IMR-90 (cell line): ENCODE results near the gene SEMA3G.

Experiments used
- TF ChIP-seq, protein P1 (sequence below): conservative IDR thresholded peaks from 2 replicates; pipeline ENCODE4 v1.5.1; 2012; ENCODE audit warnings: mild to moderate bottlenecking, low read depth, low read length, improper control_type of control experiment
- TF ChIP-seq, protein P2 (sequence below): fragments of 150-350 bp; IDR thresholded peaks from 2 replicates; pipeline ENCODE4 v1.6.1; 2017; ENCODE audit warnings: mild to moderate bottlenecking, antibody characterized with exemption, low read length, low read depth

DNA sequence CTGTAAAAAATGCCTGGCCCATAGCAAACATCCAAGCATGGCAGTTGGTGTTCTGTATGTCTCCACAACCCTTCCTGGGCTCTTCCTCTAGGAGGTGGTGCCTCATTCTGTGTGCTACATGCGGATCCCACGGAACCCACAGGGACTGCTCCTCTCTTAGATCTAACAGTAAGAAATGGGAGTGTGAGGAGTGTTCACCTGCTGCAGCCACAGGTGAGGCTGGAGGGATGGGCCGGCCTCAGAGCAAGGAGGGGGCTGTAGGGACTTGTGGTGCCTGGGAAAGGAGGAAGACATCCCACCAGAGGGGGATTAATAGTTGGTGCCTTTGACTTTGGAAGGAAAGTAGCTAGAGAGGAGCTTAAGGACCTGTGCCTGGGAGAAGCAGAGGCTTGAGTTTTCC lies 22.2 kb downstream of the SEMA3G start:
- TF ChIP-seq, protein P1, sequence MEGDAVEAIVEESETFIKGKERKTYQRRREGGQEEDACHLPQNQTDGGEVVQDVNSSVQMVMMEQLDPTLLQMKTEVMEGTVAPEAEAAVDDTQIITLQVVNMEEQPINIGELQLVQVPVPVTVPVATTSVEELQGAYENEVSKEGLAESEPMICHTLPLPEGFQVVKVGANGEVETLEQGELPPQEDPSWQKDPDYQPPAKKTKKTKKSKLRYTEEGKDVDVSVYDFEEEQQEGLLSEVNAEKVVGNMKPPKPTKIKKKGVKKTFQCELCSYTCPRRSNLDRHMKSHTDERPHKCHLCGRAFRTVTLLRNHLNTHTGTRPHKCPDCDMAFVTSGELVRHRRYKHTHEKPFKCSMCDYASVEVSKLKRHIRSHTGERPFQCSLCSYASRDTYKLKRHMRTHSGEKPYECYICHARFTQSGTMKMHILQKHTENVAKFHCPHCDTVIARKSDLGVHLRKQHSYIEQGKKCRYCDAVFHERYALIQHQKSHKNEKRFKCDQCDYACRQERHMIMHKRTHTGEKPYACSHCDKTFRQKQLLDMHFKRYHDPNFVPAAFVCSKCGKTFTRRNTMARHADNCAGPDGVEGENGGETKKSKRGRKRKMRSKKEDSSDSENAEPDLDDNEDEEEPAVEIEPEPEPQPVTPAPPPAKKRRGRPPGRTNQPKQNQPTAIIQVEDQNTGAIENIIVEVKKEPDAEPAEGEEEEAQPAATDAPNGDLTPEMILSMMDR, result no peak
- TF ChIP-seq, protein P2, sequence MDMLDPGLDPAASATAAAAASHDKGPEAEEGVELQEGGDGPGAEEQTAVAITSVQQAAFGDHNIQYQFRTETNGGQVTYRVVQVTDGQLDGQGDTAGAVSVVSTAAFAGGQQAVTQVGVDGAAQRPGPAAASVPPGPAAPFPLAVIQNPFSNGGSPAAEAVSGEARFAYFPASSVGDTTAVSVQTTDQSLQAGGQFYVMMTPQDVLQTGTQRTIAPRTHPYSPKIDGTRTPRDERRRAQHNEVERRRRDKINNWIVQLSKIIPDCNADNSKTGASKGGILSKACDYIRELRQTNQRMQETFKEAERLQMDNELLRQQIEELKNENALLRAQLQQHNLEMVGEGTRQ, result no peak
